Stimulated activated effector memory CD8-positive, alpha-beta T cell treated with anti-CD3 and anti-CD28 coated beads, Interleukin-12 subunit alpha, Interleukin-12 subunit beta, amount 100 ng/mL, for 72 hours (primary cell): ENCODE data around the gene VPREB3.
A peak's percentile ranks its signal among the peaks of the same experiment; 100 is the strongest.

Experiments used
- ATAC-seq: fragments of 150-1000 bp; cut with Tn5 transposase; 2 replicates; pipeline ENCODE4 v1.10.0; 2021
- DNase-seq, 2 donors: peaks; one replicate each; pipeline ENCODE4 v3.0.0; 2021 to 2022; ENCODE audit warnings: low spot score in 2 of 2
- H3K27ac Mint-ChIP-seq: one replicate; pipeline ENCODE4 v1.8.0; 2022; ENCODE audit warnings: mild to moderate bottlenecking, mixed read lengths
- H3K36me3 Mint-ChIP-seq: one replicate; pipeline ENCODE4 v1.8.0; 2022; ENCODE audit warnings: mild to moderate bottlenecking, mixed read lengths
- H3K4me1 Mint-ChIP-seq: one replicate; pipeline ENCODE4 v1.8.0; 2022; ENCODE audit warnings: mixed read lengths
- H3K4me3 Mint-ChIP-seq: one replicate; pipeline ENCODE4 v1.8.0; 2022; ENCODE audit warnings: mild to moderate bottlenecking, mixed read lengths
- H3K9me3 Mint-ChIP-seq: one replicate; pipeline ENCODE4 v1.8.0; 2022; ENCODE audit warnings: mixed read lengths

VPREB3 gene

DNA sequence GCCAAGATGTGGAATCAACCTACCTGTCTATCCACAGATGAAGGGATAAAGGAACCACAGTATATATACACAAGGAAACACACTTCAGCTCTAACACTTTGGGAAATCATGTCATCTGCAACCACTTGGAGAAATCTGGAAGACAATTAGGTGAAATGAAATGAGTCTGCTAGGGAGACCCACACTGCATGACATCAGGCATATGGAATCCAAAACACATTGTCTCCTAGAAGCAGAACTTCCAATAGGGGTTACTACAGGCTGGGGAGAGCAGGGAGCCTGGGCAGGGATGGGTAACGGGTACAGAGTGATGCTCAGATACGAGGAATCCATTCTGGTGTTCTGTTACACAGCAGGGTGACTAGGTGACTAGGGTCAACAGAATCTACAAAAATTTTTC, 45.1 kb downstream of the VPREB3 start:
- Mint-ChIP-seq H3K4me1 (peaks cover 72% of the 10 kb centered on the region), H3K27ac (peak overlapping the region; percentile 59), H3K4me3 (no peak overlapping the region), H3K36me3 (peaks cover 100% of the 10 kb centered on the region), H3K9me3 (no peaks in the 10 kb centered on the region)
- no peak for DNase-seq
- ATAC-seq: no peak

DNA sequence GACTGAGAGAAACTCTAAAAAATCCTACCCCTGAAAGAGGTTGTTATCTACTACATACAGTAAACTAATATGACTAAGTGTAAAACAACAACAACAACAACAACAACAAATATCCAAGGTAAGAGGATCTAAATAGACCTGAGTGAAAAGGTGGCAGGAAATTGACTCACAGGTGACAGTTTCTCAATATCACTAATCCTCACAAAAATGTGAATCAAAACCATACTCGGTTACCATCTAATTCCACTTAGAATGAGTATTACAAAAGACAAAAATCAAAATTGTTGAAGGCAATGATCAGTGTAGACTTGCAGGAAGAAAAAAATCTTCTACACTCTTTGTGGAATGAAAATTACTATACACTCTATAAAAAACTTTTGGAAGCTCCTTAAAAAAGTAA, 46.0 kb downstream of the VPREB3 start:
- H3K36me3 Mint-ChIP-seq: peaks cover 100% of the 10 kb centered on the region
- H3K27ac Mint-ChIP-seq: peak overlapping the region; percentile 59
- H3K9me3 Mint-ChIP-seq: no peaks in the 10 kb centered on the region
- ATAC-seq (peak; percentile 75), DNase-seq (no peak)
- peak overlapping the region; percentile 16 for H3K4me3 Mint-ChIP-seq
- peaks cover 73% of the 10 kb centered on the region for H3K4me1 Mint-ChIP-seq

DNA sequence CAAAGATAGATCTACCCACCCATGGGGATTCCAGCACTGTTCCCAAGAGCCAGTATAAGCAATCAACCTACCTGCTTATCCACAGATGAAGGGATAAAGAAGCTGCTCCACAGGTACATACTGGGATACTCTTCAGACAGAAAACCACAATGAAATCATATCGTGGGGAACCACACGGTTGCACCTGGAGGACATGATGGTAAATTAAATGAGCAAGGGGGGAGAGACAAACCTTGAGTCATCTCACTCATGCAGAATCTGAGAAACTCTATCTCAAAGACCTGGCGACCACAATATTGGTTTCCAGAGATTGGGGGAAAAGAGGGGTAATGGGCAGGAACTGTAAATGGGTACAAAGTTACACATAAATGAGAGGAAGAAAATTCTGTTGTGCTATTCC, 48.9 kb downstream of the VPREB3 start:
- H3K4me1 Mint-ChIP-seq: peaks cover 93% of the 10 kb centered on the region
- H3K36me3 Mint-ChIP-seq: peaks cover 99% of the 10 kb centered on the region
- DNase-seq (no peak), ATAC-seq (peak; percentile 76)
- peak overlapping the region; percentile 70 for H3K27ac Mint-ChIP-seq
- H3K9me3 Mint-ChIP-seq: no peaks in the 10 kb centered on the region
- peak overlapping the region; percentile 38 for H3K4me3 Mint-ChIP-seq

DNA sequence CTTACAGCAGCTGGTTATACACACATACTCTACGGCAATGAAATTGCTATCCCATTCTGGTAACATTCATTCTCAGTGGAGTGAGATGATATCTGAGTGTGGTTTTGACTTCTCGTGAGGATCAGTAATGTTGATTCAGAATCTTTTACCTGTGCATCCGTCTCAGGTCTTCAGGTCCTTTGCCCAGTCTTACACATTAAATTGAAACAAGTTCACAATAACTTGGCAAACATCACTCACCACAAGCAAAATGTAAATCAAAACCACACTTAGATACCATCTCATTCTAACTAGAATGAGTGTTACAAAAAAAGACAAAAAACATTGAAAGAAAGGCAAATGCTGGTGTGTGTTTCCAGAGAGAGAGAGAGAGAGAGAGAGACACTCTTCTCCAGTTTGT, 49.4 kb downstream of the VPREB3 start:
- DNase-seq (no peak), ATAC-seq (peak; percentile 75)
- peak overlapping the region; percentile 38 for H3K4me3 Mint-ChIP-seq
- peaks cover 99% of the 10 kb centered on the region for H3K36me3 Mint-ChIP-seq
- H3K9me3 Mint-ChIP-seq: no peaks in the 10 kb centered on the region
- peaks cover 93% of the 10 kb centered on the region for H3K4me1 Mint-ChIP-seq
- H3K27ac Mint-ChIP-seq: peak overlapping the region; percentile 70

DNA sequence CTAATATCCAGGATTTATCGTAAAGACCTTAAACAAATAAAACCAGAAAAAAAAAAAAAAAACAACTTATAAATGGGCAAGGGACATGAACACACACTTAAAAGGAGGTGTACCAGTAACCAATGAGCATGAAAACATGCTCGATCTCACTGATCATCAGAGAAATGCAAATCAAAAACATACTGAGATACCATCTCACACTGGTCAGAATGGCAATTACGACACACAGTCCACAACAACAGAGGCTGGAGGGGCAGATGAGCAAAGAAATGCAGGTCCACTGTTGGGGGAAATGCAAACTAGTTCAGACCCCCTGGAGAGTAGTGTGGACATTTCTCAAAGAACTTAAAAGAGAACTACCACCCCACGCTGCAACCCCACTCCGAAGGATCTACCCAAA, 50.2 kb downstream of the VPREB3 start:
- no peak for DNase-seq
- peaks cover 85% of the 10 kb centered on the region for H3K4me1 Mint-ChIP-seq
- no peak for ATAC-seq
- H3K27ac Mint-ChIP-seq: no peak overlapping the region
- H3K9me3 Mint-ChIP-seq: no peaks in the 10 kb centered on the region
- peaks cover 98% of the 10 kb centered on the region for H3K36me3 Mint-ChIP-seq
- H3K4me3 Mint-ChIP-seq: no peak overlapping the region
